ENCODE measurements around the gene LMX1A.

DNA sequence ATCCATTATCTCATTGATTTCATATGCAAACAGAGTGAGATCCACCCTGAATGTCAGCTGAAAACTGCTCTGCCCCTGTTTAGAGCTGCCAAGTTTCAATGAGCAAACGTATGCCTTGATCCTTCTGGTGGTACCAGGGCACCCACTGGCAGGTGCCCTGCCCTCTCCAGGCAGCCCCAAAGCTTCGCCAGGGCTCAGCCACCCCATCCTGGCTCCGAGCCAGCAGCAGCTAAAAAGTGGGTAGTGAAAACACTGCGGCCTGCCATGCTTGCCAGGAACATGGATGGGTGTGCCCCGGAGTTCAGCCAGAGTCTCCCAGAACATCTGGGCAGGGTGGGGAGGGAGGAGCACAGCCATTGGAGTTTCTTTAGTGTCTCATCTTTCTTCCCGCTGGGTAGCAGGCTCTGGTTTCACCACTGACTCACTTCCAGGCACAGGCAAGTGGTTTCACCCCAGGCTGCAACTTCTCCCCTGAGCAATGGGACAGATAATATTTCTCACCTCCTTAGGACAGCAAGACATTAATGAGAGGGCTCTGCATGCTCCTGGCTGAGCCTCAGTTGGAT lies 8.1 kb upstream of the LMX1A start:
- TF ChIP-seq ZNF274 (IDR thresholded peaks at IDR 0.05; ENCODE audit: low read depth, low read length) (no peak), YY1 (IDR thresholded peaks at IDR 0.05; ENCODE audit: insufficient read depth, insufficient read length) (no peak)
